Kasumi-1 (cell line): ENCODE data around the gene HSPB8.
"Not testable (repeated sequence)": the region's sequence is repeated elsewhere in the genome, so short reads cannot be mapped to it uniquely, and the experiment has no call there.

ENCODE experiments used
- DNase-seq, 2 experiments: peaks; one replicate each; lab custom pipeline; 2025; lab: John Stamatoyannopoulos, UW

Gene HSPB8

DNA sequence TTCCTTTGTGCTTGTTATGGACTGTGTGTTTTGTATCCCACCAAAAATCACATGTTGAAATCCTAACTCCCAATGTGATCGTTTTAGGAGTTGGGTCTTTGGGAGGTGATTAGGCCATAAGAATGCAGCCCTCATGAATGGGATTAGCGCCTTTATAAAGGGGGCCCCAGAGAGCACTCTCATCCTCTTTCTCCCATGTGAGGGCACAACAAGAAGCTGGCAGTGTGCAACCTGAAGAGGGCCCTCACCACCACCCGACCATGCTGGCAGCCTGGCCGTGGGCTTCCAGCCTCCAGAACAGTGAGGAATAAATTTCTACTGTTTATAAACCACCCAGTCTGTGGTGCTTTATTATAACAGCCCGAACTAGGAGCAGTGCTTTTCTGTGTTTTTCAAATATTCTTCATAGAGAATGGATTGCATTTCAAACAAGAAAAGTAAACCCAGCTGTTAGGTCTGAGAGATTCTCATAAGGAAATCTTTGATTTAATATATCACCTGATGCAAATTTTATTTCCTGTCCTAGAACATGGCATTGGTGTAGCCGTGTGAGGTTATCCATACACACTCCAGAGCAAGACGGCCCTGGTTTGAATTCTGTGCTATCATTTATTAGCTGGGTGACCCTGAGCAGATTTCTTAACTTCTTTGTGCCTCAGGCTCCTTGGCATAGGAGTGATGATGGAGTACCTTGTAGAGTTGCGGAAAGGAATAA, 27.8 kb downstream of the HSPB8 start:
- no peak for DNase-seq

DNA sequence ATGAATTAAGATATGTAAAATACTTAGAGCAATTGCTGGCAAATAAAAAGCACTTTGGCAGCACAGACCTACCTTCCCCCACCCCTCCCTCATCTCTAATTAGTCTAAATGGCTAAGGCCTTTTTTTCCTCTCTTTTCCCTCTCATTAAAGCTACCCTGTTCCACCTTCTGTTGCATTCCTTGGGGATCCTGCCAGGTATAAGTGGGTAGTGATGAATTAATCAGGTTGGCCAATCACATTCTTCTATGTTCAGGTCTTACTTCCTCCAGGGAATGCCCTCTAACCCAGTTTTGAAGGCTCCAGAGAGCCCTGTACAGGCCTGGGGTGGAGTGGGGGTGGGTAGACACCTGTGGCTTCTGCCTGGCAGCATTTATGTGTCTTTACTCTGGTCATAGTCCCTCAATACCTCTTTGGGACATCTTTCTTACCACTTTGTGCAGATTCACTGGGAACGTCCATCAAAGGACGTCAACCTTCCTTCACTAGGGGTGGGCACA, 28.4 kb downstream of the HSPB8 start:
- no peak for DNase-seq

DNA sequence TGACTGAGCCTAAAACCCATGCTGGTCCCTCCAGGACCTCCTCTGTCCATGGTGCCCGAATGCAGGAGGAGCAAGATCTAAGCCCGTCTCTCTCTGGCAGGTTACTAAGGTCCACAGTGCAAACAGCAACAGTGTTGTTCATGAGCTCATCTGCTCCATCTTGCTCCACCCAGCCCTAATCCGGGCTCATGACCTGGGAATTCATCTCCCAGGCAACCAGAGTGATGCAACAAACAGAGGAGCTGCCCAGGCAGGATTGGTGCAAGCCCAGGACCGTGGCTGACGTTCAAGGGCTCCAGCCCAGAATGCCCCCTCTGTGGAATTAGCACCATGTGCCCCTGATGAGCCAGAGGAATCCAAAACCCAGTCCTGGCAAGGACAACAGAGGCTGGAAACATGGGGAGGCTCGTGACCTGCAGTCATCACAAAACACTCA, 29.9 kb downstream of the HSPB8 start:
- DNase-seq, result no peak

DNA sequence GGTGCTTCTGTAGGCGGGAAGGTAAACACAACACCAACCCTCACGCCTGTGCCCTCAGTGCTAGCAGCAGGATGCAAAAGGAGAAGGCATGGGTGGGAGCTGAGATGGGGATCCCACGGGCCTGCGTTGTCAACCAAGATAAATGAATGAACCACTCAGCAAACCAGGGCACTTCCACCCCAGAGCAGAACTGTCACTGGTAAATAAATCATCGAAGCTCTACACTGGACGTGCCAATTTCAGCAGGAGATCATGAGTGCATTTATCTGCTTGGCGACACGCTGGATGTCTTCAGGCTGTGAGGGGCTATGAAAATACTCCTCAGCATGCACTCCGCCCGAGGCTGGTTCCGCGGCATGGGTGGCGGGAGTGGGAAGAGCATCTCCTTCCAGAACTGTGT, 33.2 kb downstream of the HSPB8 start:
- DNase-seq, result no peak

DNA sequence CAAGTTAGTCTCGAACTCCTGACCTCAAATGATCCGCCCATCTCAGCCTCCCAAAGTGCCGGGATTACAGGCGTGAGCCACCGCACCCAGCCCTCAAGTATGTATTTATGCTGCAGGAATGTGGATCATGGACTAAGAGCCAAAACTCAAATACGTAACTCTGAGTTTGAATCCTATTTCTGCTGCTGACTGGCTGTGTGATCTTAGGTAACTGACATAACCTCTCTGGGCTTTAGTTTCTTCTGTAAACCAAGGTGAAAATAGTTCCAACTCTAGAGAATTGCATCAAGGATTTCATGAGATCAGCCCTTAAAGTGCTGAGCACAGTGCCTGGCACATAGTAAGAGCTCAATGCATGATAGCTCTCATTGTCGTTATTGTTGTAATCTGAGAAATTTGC, 37.4 kb downstream of the HSPB8 start:
- no peak for DNase-seq

DNA sequence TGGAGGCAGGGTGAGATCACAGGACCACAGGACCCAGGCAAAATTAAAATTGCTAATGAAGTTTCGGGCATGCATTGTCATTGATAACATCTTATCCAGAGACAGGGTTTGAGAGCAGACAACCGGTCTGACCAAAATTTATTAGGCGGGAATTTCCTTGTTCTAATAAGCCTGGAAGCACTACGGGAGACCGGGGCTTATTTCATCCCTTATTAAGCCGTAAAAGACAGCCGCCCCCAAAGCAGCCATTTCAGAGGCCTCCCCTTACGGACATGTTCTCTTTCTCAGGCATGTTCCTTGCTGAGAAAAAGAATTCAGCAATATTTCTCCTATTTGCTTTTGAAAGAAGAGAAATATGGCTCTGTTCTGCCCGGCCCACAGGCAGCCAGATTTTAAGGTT, 40.1 kb downstream of the HSPB8 start:
- not testable (repeated sequence) for DNase-seq

DNA sequence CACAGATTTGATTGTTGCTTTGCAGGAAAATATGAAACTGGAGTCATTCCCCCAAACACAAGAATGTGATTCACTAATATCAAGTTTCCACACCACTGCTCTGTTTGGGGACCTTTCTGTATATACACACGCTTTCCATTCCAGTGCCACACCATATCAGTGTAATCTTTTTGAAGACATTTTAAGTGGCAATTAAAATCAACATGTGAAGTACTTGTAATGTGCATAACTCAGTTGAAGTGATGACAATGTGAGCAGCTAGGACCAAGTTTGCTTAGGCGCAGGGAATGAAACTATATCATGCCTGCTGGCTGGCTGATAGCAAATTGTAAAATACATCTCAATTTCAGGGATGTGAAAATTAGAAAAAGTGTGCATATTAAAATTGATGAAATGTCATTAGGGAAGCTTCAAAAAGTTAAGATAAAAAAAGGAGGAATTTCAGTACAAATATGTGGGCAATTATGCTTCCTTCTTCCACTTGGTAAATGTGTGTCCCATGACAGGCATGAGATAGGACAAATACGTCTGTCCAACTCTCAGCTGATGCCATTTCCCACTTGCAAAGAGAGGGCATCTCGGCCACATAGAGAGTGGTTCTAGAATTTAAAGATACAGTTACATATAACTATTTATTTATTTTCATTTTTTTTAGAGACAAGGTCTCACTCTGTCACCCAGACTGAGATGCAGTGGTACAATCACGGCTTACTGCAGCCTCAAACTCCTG, 43.7 kb downstream of the HSPB8 start:
- DNase-seq, result no peak

DNA sequence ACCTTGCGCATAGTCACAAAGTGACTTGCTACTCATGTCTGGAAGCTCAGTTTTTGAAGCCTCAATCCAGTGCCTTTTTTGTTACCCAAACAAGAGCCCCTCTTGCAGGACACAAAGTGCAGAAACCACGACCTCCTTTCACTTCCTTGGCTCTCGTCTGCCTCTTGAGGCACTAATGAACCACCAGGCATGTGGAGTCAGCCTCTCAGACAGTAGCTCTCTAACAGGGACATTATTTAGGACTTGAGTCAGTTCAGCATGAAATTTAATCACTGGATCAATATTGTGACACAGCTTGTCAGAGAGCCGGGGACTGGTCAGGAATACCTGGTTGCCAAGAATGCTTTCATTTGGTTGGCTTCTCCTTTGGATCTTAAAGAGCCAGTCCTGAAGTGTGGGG, 46.7 kb downstream of the HSPB8 start:
- no peak for DNase-seq

DNA sequence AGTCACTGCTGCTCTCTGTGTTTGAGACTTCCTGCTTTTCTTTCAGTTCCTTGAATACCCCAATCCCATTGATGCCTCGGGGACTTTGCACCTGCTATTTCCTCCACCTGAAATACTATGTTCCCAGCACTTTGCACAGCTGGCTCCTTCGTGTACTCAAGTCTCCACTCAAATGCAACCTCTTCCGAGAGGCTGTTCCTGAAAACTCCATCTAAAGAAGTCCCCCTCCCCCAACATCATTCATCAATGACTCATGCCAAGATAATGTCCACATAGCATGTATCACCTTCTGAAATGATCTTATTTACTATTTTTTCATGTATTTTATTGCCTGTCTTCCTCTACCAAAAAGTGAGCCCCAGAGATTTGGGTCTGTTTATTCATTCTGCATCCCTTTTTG, 48.6 kb downstream of the HSPB8 start:
- DNase-seq, result no peak

DNA sequence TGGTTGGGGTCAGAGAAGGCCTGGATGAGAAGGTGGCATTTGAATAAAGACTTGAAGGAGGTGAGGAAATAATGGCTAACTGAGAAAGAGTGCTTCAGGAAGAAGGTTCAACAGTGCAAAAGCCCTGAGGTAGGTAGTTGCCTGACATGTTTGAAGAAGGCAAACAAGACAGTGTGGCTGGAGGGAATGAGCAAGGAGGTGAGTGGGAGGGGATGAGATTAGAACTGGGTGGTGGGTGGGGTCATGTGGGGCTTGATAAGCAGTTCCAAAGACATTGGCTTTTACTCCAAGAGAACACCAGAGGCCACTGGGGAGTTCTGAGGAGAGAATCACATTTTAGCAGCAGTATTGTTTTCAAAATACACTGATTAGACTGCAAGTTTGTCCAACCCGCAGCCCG, 50.5 kb downstream of the HSPB8 start:
- DNase-seq, result no peak

DNA sequence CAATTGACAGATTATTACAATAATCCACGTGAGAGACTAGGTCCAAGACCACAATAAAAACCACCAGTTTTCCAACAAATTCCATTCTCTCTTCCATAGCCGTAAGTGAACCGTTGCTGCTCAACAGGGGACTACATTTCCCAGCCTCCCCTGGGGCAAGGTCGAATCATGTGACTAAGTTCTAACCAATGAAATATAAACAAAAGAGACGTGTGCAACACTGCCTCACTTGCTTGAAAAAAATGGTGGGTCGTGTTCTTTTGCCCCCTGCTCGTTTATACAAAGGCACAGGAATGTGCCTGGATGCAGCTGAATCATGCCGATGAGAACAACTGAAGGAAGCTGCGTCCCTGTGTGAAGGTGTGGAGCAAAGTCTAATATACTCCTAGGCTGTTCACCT, 51.1 kb downstream of the HSPB8 start:
- no peak for DNase-seq

DNA sequence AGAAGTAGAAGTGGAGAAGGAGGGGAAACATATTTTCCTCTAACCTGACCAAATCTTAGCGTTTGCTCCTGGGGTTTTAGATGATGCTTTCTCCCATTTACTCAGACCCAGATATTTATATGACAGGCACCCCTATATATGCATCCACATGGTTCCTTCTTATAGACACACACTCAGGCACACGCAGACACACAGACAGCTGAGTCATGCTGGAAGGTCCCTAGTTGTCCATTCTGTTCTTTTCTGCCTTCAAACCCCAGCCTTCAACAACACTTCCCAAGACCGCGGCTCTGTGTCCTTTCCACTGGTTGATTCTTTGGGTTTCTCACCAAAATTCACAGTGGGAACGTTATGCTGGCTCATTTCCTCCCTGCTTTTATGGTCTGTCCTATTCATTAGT, 52.1 kb downstream of the HSPB8 start:
- DNase-seq, result no peak

DNA sequence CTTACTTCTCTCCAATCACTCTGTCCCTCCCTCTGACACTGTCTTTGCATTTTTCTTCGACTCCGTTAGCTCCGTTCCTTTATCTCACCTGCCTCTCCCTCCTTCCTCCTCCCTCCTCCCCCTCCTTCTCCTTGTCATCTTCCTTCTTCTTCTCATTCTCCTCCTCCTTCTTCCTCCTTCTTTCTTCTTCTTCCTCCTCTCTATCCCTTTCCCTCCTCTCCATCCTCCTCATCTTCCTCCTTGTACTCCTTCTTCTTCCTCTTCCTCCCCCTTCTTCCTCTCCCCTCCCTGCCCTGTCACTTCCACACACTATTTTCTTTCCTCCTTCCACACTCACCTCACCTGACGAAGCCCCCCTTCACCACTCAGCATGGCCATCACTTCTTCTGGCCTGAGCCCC, 53.0 kb downstream of the HSPB8 start:
- DNase-seq, result no peak

DNA sequence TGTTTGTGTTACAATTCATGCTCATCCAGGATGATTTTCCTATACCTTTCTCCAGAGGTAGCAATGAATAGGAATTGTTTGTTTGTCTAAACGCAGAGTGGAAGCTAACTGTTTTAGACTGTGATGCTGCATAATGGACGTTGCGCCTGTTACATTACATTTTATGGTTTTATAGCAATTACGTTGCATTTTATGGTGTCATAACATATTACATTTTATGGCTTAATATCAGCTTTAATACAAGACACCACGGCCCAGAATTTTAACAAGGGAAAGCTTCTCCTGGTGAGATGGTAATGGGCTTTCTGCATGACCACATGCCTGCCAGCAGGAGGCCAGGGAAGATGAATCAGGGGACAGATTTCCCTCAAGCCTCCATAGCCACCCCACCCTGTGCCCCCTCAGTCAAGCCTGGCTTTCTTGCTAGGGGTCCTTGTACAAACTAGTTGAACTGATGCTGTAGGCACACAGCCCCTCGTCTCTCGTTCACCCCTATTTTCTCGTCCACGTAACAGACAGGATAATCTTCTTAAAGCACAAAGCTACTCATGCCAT, 56.5 kb downstream of the HSPB8 start:
- DNase-seq, result no peak

DNA sequence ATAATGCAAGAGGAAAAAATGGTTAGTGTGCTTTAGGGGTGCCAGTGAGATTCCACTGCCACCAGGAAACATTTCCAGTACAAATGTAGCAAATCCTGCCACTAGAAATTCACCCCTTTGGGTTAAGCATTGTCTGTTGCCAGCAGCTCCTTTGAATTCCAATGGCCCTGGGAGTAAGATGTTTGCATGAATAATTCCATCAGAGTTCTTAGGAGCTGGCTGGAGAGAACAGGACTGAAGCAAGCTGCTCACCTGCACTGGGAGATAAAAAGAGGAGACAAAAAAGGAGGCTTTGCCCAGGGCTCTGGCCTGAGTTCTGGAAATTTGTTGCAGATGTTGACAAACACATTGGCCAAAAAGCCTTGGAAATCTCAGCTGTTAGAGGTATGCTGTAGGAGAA, 57.6 kb downstream of the HSPB8 start:
- no peak for DNase-seq

DNA sequence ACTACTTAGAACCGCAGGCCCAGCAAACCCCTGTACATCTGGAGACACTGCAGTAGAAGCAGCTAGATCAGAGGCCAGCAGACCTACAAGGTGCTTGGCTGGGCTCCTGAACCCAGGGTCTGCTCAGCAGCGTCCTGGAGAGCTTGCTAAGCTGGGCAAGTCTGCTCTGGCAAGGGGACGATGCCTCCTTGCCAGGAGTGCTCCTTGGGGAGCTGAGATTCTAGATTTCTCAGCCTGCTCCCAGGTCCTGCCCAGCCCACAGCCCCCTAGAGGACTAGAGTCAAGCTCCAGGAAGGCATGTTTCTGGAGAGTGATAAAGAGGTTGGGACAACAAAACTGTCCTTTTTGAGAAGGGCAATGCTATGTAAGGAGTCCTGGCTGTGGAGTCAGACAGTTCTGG, 60.3 kb downstream of the HSPB8 start:
- no peak for DNase-seq

DNA sequence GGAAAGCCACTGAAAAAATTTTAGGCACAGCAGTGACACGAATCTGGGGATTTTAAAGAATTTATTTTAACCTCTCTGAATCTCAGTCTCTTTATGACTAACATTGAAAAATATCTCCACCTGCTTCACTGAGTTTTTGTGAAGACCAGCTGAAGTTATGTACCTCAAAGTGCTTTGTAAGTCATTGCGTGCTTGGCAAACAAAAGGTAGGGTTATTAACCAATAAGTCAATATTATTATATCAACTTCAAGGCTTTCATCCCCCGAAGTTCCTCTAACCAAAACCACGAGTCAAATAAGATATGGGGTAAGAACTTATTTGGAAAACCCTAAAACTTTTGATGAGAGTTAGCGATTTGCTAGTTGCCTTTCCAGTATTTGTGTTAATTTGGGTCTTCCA, 62.3 kb downstream of the HSPB8 start:
- no peak for DNase-seq

DNA sequence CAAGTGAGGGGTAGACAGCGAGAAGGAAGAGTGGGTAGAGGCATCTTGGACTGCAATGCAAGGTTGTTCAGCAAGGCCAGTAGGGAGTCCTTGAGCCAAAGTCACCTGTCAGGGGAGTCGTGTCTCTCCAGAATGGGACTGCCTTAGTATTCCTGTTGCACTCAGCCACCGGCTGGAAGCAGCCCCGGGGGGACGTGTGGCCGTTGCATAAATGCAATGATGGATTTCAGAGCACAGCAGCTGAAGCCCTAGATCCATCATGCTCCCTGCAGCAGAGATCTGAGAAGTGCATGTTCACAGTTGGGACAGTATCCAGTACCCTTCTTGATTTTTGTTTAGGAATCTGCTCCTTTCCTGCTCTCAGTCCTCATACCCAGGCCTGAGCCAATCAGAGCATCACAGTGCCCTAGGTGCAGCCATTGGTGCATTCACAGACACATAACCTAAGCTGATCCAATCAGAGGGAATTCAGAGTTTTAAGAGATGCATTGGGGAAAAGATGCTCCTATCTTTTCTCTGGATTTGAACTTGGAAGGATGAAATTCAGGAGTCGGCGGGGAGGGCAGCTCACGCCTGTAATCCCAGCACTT, 62.9 kb downstream of the HSPB8 start:
- DNase-seq, result no peak
